ENCODE measurements around the gene SARM1. TPM values are rescaled to one million over a fixed set of nuclear protein-coding genes. Genes with fewer than 3 reads are reported as not detected.

The SARM1 gene
- total RNA-seq, 4 donors from 2014 or later = 5.3 to 24.4 (median 17.2) TPM

DNA sequence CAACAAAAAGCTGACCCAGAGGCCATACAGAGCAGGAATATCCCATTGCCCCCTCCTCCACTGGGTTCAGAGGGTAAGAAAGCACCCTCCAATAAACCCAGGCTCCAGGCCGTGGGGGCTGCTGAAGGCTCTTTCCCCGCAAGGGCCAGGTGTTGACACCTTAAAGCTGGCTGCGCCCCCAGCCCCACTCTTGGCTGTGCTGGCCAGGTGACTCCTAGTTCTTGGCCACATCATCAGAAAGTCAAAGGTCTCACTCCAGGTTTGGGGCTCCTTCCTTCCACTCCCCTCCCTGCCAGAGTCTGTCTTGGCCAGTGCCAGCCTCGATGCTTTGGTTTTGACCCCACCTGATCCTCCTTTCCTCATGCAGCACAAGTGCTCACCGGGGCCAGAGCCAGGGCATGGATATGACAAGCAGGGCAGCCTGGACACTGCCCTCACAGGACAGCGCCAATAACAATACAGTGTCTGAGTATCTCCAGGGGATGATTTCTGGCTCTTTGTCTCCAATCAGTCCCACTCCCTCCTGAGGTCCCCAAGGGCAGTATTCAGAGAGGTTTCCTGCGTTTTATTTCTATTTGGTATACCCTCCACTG, 26.3 kb downstream of the SARM1 start:
- H3K27me3 ChIP-seq = no peaks in the 10 kb centered on the region
- H3K4me1 ChIP-seq = no peaks in the 10 kb centered on the region
- no peak overlapping the region for H3K4me3 ChIP-seq
- no peak overlapping the region for H3K27ac ChIP-seq
- no peaks in the 10 kb centered on the region for H3K36me3 ChIP-seq
- no peak for TF ChIP-seq POLR2A (IDR thresholded peaks at IDR 0.05)
- TF ChIP-seq, protein P1, sequence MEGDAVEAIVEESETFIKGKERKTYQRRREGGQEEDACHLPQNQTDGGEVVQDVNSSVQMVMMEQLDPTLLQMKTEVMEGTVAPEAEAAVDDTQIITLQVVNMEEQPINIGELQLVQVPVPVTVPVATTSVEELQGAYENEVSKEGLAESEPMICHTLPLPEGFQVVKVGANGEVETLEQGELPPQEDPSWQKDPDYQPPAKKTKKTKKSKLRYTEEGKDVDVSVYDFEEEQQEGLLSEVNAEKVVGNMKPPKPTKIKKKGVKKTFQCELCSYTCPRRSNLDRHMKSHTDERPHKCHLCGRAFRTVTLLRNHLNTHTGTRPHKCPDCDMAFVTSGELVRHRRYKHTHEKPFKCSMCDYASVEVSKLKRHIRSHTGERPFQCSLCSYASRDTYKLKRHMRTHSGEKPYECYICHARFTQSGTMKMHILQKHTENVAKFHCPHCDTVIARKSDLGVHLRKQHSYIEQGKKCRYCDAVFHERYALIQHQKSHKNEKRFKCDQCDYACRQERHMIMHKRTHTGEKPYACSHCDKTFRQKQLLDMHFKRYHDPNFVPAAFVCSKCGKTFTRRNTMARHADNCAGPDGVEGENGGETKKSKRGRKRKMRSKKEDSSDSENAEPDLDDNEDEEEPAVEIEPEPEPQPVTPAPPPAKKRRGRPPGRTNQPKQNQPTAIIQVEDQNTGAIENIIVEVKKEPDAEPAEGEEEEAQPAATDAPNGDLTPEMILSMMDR (IDR thresholded peaks at IDR 0.05) = no peak
- DNase-seq = no peak
- intact Hi-C loops (cut with DNase I; ENCODE audit: low total_unique reads) = no loop called here
- H3K9me3 ChIP-seq = no peaks in the 10 kb centered on the region

DNA sequence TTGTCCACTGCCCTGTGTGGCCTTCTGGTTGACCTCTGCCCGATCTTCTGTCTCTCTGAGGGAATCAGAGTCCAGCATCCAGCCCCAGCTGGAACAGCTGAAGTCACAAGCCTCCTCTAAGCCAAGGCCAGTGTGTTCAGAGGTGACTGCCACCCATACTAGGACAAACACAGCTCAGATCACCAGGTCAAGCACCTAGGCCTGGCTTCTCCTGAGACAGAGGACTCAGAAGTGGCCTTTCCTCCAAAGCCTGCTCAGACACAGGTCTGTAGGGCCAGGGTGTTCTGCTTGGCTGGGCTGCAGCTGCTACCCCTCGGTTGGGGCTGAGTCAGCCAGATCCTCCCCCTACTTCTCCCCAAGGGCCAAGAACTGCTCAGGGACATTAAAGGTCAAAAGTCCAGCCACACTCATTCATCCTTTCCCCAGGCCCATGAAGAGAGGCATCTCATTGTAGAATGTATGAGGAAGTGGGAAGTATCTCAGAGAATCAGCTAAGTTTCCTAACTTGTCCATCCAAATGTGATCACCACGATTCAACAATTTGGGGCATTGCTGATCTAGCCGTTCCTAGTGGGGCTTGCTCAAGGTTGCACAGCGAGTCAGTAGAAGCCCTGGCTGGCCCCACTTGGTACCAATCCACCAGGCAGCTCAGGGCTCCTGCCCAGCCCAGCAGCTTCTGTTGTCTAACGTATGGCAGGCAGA, 26.9 kb downstream of the SARM1 start:
- H3K36me3 ChIP-seq = no peaks in the 10 kb centered on the region
- H3K27me3 ChIP-seq = no peaks in the 10 kb centered on the region
- no peaks in the 10 kb centered on the region for H3K9me3 ChIP-seq
- intact Hi-C loops (cut with DNase I; ENCODE audit: low total_unique reads) = no loop called here
- no peak overlapping the region for H3K27ac ChIP-seq
- H3K4me3 ChIP-seq = no peak overlapping the region
- no peaks in the 10 kb centered on the region for H3K4me1 ChIP-seq
- no peak for DNase-seq
- TF ChIP-seq POLR2A (IDR thresholded peaks at IDR 0.05) = no peak
- TF ChIP-seq, protein P1 (IDR thresholded peaks at IDR 0.05) = no peak

DNA sequence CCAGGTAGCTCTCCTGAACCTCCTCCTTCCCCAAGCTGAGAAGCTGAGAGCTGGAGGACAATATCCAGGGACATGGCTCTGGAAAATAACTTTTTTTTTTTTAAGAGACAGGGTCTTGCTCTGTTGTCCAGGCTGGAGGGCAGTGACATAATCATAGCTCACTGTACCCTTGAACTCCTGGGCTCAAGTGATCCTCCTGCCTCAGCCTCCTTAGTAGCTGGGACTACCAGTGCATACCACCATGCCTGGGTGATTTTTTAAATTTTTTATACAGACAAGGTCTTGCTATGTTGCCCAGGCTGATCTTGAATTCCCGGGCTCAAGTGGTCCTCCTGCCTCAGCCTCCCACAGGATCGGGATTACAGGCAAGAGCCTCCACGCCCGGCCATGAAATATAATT, 28.3 kb downstream of the SARM1 start:
- Histone ChIP-seq H3K9me3 (no peaks in the 10 kb centered on the region), H3K27ac (no peak overlapping the region), H3K4me3 (no peak overlapping the region), H3K36me3 (no peaks in the 10 kb centered on the region), H3K27me3 (no peaks in the 10 kb centered on the region), H3K4me1 (no peaks in the 10 kb centered on the region)
- intact Hi-C loops (cut with DNase I; ENCODE audit: low total_unique reads) = no loop called here
- no peak for DNase-seq
- TF ChIP-seq, protein P1 (IDR thresholded peaks at IDR 0.05) = no peak
- no peak for TF ChIP-seq POLR2A (IDR thresholded peaks at IDR 0.05)

DNA sequence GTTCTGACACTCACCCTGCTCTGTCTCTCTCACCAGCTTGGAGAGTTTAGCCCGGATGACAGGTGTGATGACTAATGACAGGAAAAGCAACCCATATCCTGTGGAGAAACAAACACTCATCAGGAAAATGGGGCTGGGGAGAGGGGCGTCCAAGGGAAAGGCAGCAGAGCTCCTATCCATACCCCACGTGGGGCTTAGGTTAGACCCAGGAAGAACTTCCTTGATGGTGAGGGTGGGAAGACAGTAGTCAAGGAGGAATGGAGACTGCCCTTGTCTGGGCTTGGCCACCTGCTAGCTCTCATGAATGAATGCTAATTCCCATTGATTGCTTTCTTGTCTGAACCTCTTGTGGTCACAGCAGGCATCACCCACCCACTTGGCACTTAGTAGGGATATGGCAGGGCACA, 30.7 kb downstream of the SARM1 start:
- no peak overlapping the region for H3K4me3 ChIP-seq
- H3K9me3 ChIP-seq = no peaks in the 10 kb centered on the region
- DNase-seq = no peak
- H3K27me3 ChIP-seq = no peaks in the 10 kb centered on the region
- peaks cover 0 to 5% of the 10 kb centered on the region in 2 donors for H3K4me1 ChIP-seq
- no peak overlapping the region for H3K27ac ChIP-seq
- no peaks in the 10 kb centered on the region for H3K36me3 ChIP-seq
- TF ChIP-seq, protein P1 (IDR thresholded peaks at IDR 0.05) = no peak
- TF ChIP-seq POLR2A (IDR thresholded peaks at IDR 0.05) = no peak
- intact Hi-C loops (cut with DNase I; ENCODE audit: low total_unique reads) = no loop called here

DNA sequence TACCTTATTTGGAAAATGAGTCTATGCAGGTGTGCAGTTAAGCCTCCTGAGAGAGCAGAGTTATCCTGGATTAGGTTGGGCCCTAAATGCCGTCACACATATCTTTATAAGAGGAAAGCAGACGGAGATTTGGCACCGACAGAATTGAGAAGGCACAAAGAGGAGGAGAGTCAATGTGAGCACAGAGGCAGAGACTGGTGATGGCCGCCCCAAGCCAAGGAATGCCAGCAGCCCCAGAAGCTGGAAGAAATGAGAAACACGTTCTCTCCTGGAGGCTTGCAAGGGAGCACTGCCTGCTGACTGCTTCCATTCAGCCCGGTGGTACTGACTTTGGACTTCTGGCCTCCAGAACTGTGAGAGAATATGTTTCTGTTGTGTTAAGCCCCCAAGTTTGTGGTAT, 31.4 kb downstream of the SARM1 start:
- peaks cover 0 to 5% of the 10 kb centered on the region in 2 donors for H3K4me1 ChIP-seq
- no peak for DNase-seq
- H3K9me3 ChIP-seq = no peaks in the 10 kb centered on the region
- H3K36me3 ChIP-seq = no peaks in the 10 kb centered on the region
- TF ChIP-seq POLR2A (IDR thresholded peaks at IDR 0.05) = no peak
- TF ChIP-seq, protein P1 (IDR thresholded peaks at IDR 0.05) = no peak
- no peak overlapping the region for H3K27ac ChIP-seq
- H3K27me3 ChIP-seq = no peaks in the 10 kb centered on the region
- no peak overlapping the region for H3K4me3 ChIP-seq
- intact Hi-C loops (cut with DNase I; ENCODE audit: low total_unique reads) = no loop called here
